DLD1 (cell line): ENCODE results near the gene SDC1.

Source experiments
- in situ Hi-C: cut with HindIII; loops from 2 replicates; pipeline ENCODE4 v1.10.0; 2017; ENCODE audit warnings: low sequenced_read_pairs

Gene SDC1

GRCh38 chr2:20173496-20174402 lies 51.2 kb downstream of the SDC1 start:
- in situ Hi-C loops, result no loop called here

GRCh38 chr2:20173064-20173463 lies 51.9 kb downstream of the SDC1 start:
- in situ Hi-C loops, result no loop called here

- in situ Hi-C loops, result no loop called here
Observed at GRCh38 chr2:20172273-20173055, 52.5 kb downstream of the SDC1 start.

GRCh38 chr2:20171445-20171977 lies 53.4 kb downstream of the SDC1 start:
- in situ Hi-C loops, result no loop called here

- in situ Hi-C loops, result no loop called here
Observed at GRCh38 chr2:20170704-20171250, 54.2 kb downstream of the SDC1 start.

- in situ Hi-C loops, result no loop called here
Observed at GRCh38 chr2:20169796-20170703, 54.9 kb downstream of the SDC1 start.

GRCh38 chr2:20168727-20169696 lies 55.9 kb downstream of the SDC1 start:
- in situ Hi-C loops, result no loop called here

- in situ Hi-C loops, result no loop called here
Observed at GRCh38 chr2:20168048-20168726, 56.7 kb downstream of the SDC1 start.

- in situ Hi-C loops, result no loop called here
Observed at GRCh38 chr2:20167356-20167755, 57.6 kb downstream of the SDC1 start.

GRCh38 chr2:20165677-20166509 lies 59.0 kb downstream of the SDC1 start:
- in situ Hi-C loops, result no loop called here

GRCh38 chr2:20164734-20165478 lies 60.0 kb downstream of the SDC1 start:
- in situ Hi-C loops, result no loop called here

- in situ Hi-C loops, result no loop called here
Observed at GRCh38 chr2:20164061-20164733, 60.7 kb downstream of the SDC1 start.

GRCh38 chr2:20159411-20160070 lies 65.4 kb downstream of the SDC1 start:
- in situ Hi-C loops, result no loop called here

- in situ Hi-C loops, result no loop called here
Observed at GRCh38 chr2:20157193-20157891, 67.6 kb downstream of the SDC1 start.

GRCh38 chr2:20156836-20157192 lies 68.1 kb downstream of the SDC1 start:
- in situ Hi-C loops, result no loop called here
